Vagina (tissue), 2 donors: ENCODE data around the gene JPH3. TPM values are rescaled to one million over a fixed set of nuclear protein-coding genes. Genes with fewer than 3 reads are reported as not detected.

ENCODE experiments used
- DNase-seq, 2 donors: peaks; one replicate each; pipeline ENCODE4 v3.0.0-alpha.2; 2017; ENCODE audit errors: extremely low spot score in 2 of 2
- H3K27ac ChIP-seq: fragments of 200-600 bp; sonication (generic); one replicate; pipeline ENCODE4 v1.5.1; 2019
- H3K27me3 ChIP-seq: fragments of 200-600 bp; sonication (generic); one replicate; pipeline ENCODE4 v1.5.1; 2019
- H3K36me3 ChIP-seq, 2 donors: fragments of 200-600 bp; sonication (generic); one replicate each; pipeline ENCODE4 v1.5.1; 2017 to 2019
- H3K4me1 ChIP-seq: fragments of 200-600 bp; sonication (generic); one replicate; pipeline ENCODE4 v1.5.1; 2019
- H3K4me3 ChIP-seq, 2 donors: fragments of 200-600 bp; sonication (generic); 1 replicate in 1 of 2; 2 replicates in 1 of 2; pipeline ENCODE4 v1.5.1; 2016 to 2019
- H3K9me3 ChIP-seq: fragments of 200-600 bp; sonication (generic); one replicate; pipeline ENCODE4 v1.5.1; 2019
- CTCF ChIP-seq, 3 experiments: fragments of 450-650 bp in 2 of 3; fragments of 200-600 bp in 1 of 3; sonication (generic) in 1 of 3; IDR thresholded peaks; one replicate each; pipeline ENCODE4 v1.5.1; 2017 to 2019; ENCODE audit warnings: antibody characterized with exemption in 3 of 3, mild to moderate bottlenecking in 2 of 3, moderate library complexity in 2 of 3
- POLR2A ChIP-seq, 2 donors: fragments of 450-650 bp; IDR thresholded peaks; one replicate each; pipeline ENCODE4 v1.6.1; 2017; ENCODE audit warnings: antibody characterized with exemption in 2 of 2, mild to moderate bottlenecking in 2 of 2, moderate library complexity in 2 of 2
- POLR2AphosphoS5 ChIP-seq, 2 donors: sonication (generic); formaldehyde crosslinking; IDR thresholded peaks; one replicate each; pipeline ENCODE4 v1.9.0; 2017; ENCODE audit warnings: antibody characterized with exemption in 2 of 2, mild to moderate bottlenecking in 2 of 2, low read depth in 1 of 2; ENCODE audit not compliant: insufficient read depth in 1 of 2
- intact Hi-C: fragments of 100-400 bp; cut with DNase I; formaldehyde crosslinking; loops from one replicate; pipeline ENCODE4 v1.15.1; 2023
- total RNA-seq: library from RNA; depleted of rRNA; stranded (reverse); fragments of >200 nt; gene quantifications from one replicate; pipeline ENCODE4 v1.2.3, GENCODE V29; 2016

Gene JPH3
- total RNA-seq, 1 donor from 2014 or later = 2.0 TPM

DNA sequence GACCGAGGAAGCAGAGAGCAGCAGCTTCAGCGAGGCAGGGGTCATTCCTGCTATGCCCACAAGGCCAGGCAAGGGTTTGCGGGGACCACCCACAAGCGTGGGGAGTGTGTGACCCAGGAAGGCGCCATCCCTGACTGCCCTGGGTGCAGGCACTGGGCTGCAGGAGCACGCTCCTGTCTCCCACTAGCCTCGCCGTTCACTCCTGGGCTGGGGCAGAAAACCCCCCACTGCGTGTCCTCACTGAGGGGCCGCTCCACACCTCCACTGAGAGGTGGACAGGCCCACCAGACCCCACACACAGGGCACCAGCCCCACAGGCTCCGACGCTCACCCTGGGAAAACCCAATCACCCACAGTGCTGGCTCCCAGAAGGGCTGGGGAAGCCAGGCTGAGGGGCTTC lies 107.4 kb downstream of the JPH3 start:
- no peaks in the 10 kb centered on the region for H3K4me1 ChIP-seq
- no peak for DNase-seq
- TF ChIP-seq POLR2A (IDR thresholded peaks at IDR 0.05) (no peak), CTCF (IDR thresholded peaks at IDR 0.05) (no peak), POLR2AphosphoS5 (IDR thresholded peaks at IDR 0.05; ENCODE audit: insufficient read depth in 1 of 2, low read depth in 1 of 2) (no peak)
- no peaks in the 10 kb centered on the region for H3K27me3 ChIP-seq
- H3K27ac ChIP-seq = no peak overlapping the region
- intact Hi-C loops = no loop called here
- no peak overlapping the region for H3K4me3 ChIP-seq
- peaks cover 0 to 39% of the 10 kb centered on the region in 2 donors for H3K36me3 ChIP-seq
- no peaks in the 10 kb centered on the region for H3K9me3 ChIP-seq

DNA sequence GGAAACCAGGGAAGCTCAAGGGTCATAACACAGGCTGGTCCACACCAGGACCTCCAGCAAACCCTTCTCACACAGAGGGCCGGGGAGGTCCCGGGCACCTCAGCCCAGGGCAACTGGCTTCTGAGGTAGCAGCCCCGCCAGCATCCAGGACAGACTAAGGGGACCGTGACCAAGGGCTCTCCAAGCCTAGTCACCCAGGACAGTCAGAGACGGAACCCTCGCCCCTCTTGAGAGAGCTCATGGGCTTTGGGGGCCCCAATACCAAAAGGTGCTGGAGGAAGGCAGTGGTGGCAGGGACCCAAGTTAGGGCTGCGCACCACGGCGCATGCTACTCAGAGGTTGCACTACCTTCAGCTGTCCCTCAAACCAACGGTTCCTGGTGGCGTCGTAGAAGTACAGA lies 108.6 kb downstream of the JPH3 start:
- no peak for DNase-seq
- H3K4me1 ChIP-seq = no peaks in the 10 kb centered on the region
- peaks cover 0 to 51% of the 10 kb centered on the region in 2 donors for H3K36me3 ChIP-seq
- TF ChIP-seq POLR2A (IDR thresholded peaks at IDR 0.05) (no peak), CTCF (IDR thresholded peaks at IDR 0.05) (no peak), POLR2AphosphoS5 (IDR thresholded peaks at IDR 0.05; ENCODE audit: insufficient read depth in 1 of 2, low read depth in 1 of 2) (no peak)
- intact Hi-C loops = no loop called here
- no peak overlapping the region for H3K4me3 ChIP-seq
- no peaks in the 10 kb centered on the region for H3K9me3 ChIP-seq
- H3K27me3 ChIP-seq = no peaks in the 10 kb centered on the region
- H3K27ac ChIP-seq = no peak overlapping the region

DNA sequence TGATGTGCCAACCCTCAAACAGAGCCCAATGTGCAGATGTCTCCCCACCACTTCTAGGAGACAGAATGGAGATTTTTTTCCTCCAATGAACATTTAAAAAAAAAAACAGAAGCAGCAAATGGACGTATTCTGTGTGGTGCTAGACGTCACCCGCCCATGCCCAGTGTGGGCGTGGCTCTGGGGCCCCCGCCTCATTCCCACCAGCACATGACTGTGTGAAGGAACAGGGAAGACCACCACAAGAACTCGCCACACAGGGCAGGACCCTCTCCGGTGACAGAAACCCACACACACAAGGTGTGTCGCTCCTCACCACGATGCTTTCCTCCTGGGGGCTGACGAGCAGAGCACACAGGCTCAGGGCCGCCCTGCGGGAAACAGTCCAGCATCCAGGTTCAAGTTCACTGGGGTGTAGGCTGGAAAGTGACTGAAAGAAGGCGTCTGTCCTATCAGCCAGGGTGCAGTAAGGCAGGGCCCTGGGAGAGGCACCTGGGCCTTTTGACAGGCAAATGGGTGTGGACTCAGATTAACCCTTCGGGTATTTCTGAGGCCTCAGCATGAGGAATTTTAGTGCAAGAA lies 110.0 kb downstream of the JPH3 start:
- Histone ChIP-seq H3K27ac (no peak overlapping the region), H3K4me3 (no peak overlapping the region), H3K27me3 (no peaks in the 10 kb centered on the region), H3K36me3 (peaks cover 0 to 47% of the 10 kb centered on the region in 2 donors), H3K4me1 (no peaks in the 10 kb centered on the region), H3K9me3 (no peaks in the 10 kb centered on the region)
- TF ChIP-seq POLR2A (IDR thresholded peaks at IDR 0.05) (no peak), POLR2AphosphoS5 (IDR thresholded peaks at IDR 0.05; ENCODE audit: insufficient read depth in 1 of 2, low read depth in 1 of 2) (no peak)
- DNase-seq = no peak
- intact Hi-C loops = no loop called here

GRCh38 chr16:87713451-87714229 lies 111.3 kb downstream of the JPH3 start:
- TF ChIP-seq POLR2AphosphoS5 (IDR thresholded peaks at IDR 0.05; ENCODE audit: insufficient read depth in 1 of 2, low read depth in 1 of 2) = no peak
- TF ChIP-seq POLR2A (IDR thresholded peaks at IDR 0.05) = no peak
- no peak for TF ChIP-seq CTCF (IDR thresholded peaks at IDR 0.05)
- intact Hi-C loops = no loop called here
- Histone ChIP-seq H3K4me3 (no peak overlapping the region), H3K4me1 (no peaks in the 10 kb centered on the region), H3K27me3 (no peaks in the 10 kb centered on the region), H3K27ac (no peak overlapping the region), H3K36me3 (peaks cover 0 to 36% of the 10 kb centered on the region in 2 donors), H3K9me3 (no peaks in the 10 kb centered on the region)
- no peak for DNase-seq

- Histone ChIP-seq H3K36me3 (peaks cover 0 to 28% of the 10 kb centered on the region in 2 donors), H3K9me3 (no peaks in the 10 kb centered on the region), H3K4me3 (no peak overlapping the region), H3K27ac (no peak overlapping the region), H3K4me1 (no peaks in the 10 kb centered on the region), H3K27me3 (no peaks in the 10 kb centered on the region)
- TF ChIP-seq POLR2A (IDR thresholded peaks at IDR 0.05) = no peak
- TF ChIP-seq POLR2AphosphoS5 (IDR thresholded peaks at IDR 0.05; ENCODE audit: insufficient read depth in 1 of 2, low read depth in 1 of 2) = no peak
- no peak for TF ChIP-seq CTCF (IDR thresholded peaks at IDR 0.05)
- intact Hi-C loops = no loop called here
- DNase-seq = no peak
Measured at GRCh38 chr16:87715231-87715630, 112.9 kb downstream of the JPH3 start.
